T-helper 1 cell treated with Interleukin-12 subunit alpha and Interleukin-12 subunit beta and Interleukin-4 antibody, amounts not matched to agents 30 μg/mL and 1 μg/mL, for 36 hours (primary cell): ENCODE measurements around the gene GNG2.
A peak's percentile ranks its signal among the peaks of the same experiment; 100 is the strongest.

Source experiments
- H3K27ac Mint-ChIP-seq: one replicate; pipeline ENCODE4 v1.8.0; 2021; ENCODE audit warnings: mild to moderate bottlenecking, mixed read lengths
- H3K27me3 Mint-ChIP-seq: one replicate; pipeline ENCODE4 v1.8.0; 2021; ENCODE audit warnings: low read depth, mixed read lengths
- H3K36me3 Mint-ChIP-seq: one replicate; pipeline ENCODE4 v1.8.0; 2021; ENCODE audit warnings: low read depth, mixed read lengths
- H3K4me1 Mint-ChIP-seq: one replicate; pipeline ENCODE4 v1.8.0; 2021; ENCODE audit warnings: low read depth, mixed read lengths
- H3K4me3 Mint-ChIP-seq: one replicate; pipeline ENCODE4 v1.8.0; 2021; ENCODE audit warnings: mild to moderate bottlenecking, moderate library complexity, mixed read lengths
- H3K9me3 Mint-ChIP-seq: one replicate; pipeline ENCODE4 v1.8.0; 2021; ENCODE audit warnings: mixed read lengths

GNG2 gene

GRCh38 chr14:51845811-51846210 is 14.6 kb upstream of the GNG2 start:
- Mint-ChIP-seq H3K4me3 (no peak overlapping the region), H3K36me3 (peaks cover 20% of the 10 kb centered on the region), H3K9me3 (peaks cover 19% of the 10 kb centered on the region), H3K4me1 (peaks cover 46% of the 10 kb centered on the region), H3K27ac (peak overlapping the region; percentile 98), H3K27me3 (peaks cover under 1% of the 10 kb centered on the region)

DNA sequence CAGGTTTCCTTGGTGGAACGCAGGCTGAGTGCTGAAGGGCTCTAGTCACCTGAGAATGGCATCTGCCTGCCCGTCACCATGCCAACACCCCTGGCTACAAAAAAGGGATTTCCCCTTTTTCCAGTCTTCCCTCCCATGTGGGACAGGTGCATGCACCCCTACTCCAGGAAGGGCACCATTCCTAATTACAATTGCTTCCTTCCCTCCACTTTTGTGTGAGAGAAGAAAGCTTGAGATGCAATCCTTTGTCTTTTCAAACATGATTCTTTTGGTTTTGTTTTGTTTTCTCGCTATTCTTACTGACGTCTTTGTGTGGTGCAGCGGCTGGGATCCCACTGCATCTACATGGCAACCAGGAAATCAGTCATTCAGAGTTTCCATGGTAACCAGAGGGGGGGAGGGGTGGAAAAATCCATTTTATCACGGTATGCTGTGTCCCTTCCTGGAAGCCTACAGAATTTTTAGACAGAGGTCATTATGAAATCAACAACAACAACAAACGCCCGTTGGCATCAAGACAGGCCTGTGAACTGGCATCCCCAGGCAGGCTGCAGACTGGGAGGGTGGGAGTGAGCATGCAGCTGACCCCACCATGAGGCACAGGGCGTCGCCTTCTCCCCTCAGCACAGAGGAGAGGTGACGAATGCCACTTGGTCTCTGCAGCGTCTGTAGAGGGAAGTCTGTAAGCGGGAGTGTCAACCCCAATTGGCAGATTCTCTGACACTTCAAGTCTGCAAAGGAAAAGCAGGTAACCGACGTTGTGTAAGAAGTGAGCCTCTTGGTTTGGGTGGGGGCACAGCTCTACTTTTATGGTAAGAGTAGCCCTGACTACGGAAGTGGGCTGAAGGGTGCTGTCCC is 13.6 kb upstream of the GNG2 start:
- H3K27me3 Mint-ChIP-seq = no peaks in the 10 kb centered on the region
- H3K9me3 Mint-ChIP-seq = peaks cover 19% of the 10 kb centered on the region
- peaks cover 49% of the 10 kb centered on the region for H3K4me1 Mint-ChIP-seq
- peak overlapping the region; percentile 98 for H3K27ac Mint-ChIP-seq
- H3K36me3 Mint-ChIP-seq = peaks cover 20% of the 10 kb centered on the region
- H3K4me3 Mint-ChIP-seq = peak overlapping the region; percentile 82

DNA sequence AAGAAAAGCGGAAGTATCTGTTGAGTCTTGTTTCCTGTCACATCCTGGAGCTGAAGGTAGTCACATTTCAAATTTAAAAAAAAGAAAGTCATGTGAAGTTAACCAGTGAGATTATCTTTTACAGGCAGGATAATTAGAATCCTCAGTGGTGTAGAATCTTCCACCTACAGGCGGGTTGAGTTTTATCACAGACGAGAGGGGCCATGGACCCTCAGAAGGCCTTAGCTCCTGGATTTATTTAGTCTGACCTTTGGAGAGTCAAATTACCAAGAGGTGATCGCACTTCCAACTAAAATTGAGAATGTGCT is 13.0 kb upstream of the GNG2 start:
- Mint-ChIP-seq H3K27me3 (no peaks in the 10 kb centered on the region), H3K9me3 (peaks cover 19% of the 10 kb centered on the region), H3K36me3 (peaks cover 22% of the 10 kb centered on the region), H3K4me3 (peak overlapping the region; percentile 82), H3K4me1 (peaks cover 53% of the 10 kb centered on the region), H3K27ac (peak overlapping the region; percentile 98)

DNA sequence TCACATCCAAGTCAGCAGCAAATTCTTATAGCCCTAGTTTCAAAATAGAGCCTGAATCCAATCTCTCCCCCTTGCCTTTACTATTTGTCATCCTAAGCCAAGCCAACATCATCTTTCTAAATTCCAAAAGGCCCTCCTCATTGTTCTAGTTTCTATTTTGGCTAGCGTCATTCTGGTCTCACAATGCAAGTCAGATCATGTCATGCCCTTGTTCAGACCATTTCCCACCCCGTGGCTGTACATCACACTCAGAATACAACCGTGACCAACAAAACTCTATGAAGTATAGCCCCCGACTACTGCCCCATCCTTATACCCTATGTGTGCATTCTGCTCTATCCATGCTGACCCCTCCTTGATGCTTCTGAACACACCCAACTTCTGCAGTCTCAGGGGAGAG is 12.3 kb upstream of the GNG2 start:
- peak overlapping the region; percentile 53 for H3K4me3 Mint-ChIP-seq
- H3K4me1 Mint-ChIP-seq = peaks cover 56% of the 10 kb centered on the region
- no peaks in the 10 kb centered on the region for H3K27me3 Mint-ChIP-seq
- H3K9me3 Mint-ChIP-seq = peaks cover 19% of the 10 kb centered on the region
- peaks cover 22% of the 10 kb centered on the region for H3K36me3 Mint-ChIP-seq
- H3K27ac Mint-ChIP-seq = peak overlapping the region; percentile 88

DNA sequence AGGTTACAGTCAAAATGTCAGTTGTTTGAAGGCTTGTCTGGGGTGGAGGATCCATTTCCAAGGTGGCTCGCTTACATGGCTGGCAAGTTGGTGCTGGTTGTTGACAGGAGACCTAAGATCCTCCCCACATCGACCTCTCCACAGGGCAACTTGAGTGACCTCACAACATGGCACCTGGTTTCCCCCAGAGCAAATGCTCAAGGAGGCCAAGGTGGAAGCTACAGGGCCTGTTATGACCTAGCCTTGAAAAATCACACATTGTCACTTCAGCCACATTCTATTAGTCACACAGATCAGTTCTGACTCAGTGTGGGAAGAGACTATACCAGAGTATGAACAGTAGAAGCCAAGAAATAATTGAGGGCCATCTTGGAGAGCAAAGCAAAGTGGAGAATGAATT is 11.3 kb upstream of the GNG2 start:
- Mint-ChIP-seq H3K9me3 (peaks cover 19% of the 10 kb centered on the region), H3K4me1 (peaks cover 54% of the 10 kb centered on the region), H3K27me3 (no peaks in the 10 kb centered on the region), H3K36me3 (peaks cover 20% of the 10 kb centered on the region), H3K27ac (peak overlapping the region; percentile 88), H3K4me3 (peak overlapping the region; percentile 9)

DNA sequence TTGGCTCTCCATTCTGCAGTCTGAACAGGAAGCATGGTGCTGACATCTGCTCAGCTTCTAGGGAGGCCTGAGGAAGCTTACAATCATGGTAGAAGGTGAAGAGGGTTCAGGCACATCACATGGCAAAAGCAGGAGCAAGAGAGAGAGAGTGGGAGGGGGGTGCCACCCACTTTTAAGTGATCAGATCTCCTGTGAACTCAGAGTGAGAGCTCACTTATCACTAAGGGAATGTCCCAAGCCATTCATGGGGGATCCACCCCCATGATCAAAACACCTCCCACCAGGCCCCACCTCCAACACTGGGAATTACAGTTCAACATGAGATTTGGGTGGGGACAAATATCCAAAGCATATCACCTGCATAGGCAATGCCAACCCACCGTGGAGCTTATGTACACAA is 9.8 kb upstream of the GNG2 start:
- no peak overlapping the region for H3K4me3 Mint-ChIP-seq
- H3K27ac Mint-ChIP-seq = peak overlapping the region; percentile 72
- no peaks in the 10 kb centered on the region for H3K27me3 Mint-ChIP-seq
- peaks cover 21% of the 10 kb centered on the region for H3K36me3 Mint-ChIP-seq
- peaks cover 19% of the 10 kb centered on the region for H3K9me3 Mint-ChIP-seq
- peaks cover 53% of the 10 kb centered on the region for H3K4me1 Mint-ChIP-seq

DNA sequence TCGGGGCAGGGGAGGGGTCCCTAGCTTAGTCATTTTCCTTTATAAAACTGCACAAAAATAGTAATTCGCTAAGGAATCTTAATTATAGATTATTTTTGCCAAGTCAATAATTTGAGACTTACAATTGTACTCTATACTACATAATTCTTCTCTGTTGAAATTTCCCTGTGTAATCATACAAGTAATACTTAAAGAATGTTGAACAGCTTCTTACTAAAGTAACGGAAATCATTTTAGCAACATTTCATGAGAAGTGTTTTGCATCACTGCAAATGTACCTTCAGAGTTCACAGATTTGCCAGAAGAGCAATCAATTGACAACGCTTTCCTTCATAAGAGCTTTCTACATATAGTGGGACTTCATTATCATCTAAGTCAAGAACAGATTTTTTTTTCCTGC is 7.9 kb upstream of the GNG2 start:
- peaks cover 45% of the 10 kb centered on the region for H3K4me1 Mint-ChIP-seq

DNA sequence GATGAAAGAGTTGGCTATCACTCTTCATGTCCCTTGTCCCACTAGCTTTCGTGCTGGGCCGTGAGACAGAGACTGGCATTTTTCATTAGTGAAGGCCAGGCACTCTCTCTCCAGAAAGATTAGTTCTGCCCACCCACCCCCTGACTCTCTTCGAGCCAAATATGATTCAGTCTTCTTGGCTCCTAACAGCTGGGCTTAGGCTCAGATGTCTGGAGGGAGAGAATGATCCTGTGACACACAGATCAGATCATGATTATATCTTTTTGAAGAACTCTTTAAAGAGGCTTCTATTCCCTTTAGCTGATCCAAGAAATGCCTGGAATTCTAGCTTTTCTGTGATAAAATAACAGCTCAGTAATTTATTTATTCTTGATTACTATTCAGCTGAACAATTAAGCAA is 5.2 kb upstream of the GNG2 start:
- peaks cover 4% of the 10 kb centered on the region for H3K9me3 Mint-ChIP-seq
- no peak overlapping the region for H3K4me3 Mint-ChIP-seq
- H3K36me3 Mint-ChIP-seq = peaks cover 11% of the 10 kb centered on the region
- H3K27ac Mint-ChIP-seq = no peak overlapping the region
- H3K27me3 Mint-ChIP-seq = no peaks in the 10 kb centered on the region
- peaks cover 43% of the 10 kb centered on the region for H3K4me1 Mint-ChIP-seq

More for the DNA sequence above, 7.9 kb upstream of the GNG2 start:
- H3K27ac Mint-ChIP-seq = no peak overlapping the region
- peaks cover 19% of the 10 kb centered on the region for H3K9me3 Mint-ChIP-seq
- no peak overlapping the region for H3K4me3 Mint-ChIP-seq
- peaks cover 24% of the 10 kb centered on the region for H3K36me3 Mint-ChIP-seq
- H3K27me3 Mint-ChIP-seq = no peaks in the 10 kb centered on the region

GRCh38 chr14:51856792-51857296 is 3.6 kb upstream of the GNG2 start:
- Mint-ChIP-seq H3K27ac (no peak overlapping the region), H3K36me3 (peaks cover 15% of the 10 kb centered on the region), H3K27me3 (no peaks in the 10 kb centered on the region), H3K4me3 (no peak overlapping the region), H3K9me3 (no peaks in the 10 kb centered on the region), H3K4me1 (peaks cover 39% of the 10 kb centered on the region)

DNA sequence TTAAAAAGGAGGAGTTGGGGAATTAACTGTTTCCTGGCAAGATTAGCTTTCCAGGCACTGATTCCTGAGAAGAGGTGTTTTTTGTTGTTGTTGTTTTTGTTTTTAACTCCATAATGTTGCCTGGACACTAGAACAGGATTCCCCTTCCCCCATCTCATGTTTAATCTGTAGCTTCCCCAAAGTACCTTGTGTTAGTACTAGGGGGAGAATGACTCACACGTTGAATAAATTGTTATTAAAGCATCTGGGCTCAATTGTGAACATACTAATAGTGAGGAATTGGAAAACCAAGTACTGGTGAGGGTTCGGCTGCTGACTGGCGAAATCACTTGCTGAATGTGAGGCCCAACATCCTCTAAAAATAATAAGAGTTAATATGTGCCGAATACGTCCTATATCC is 1.3 kb upstream of the GNG2 start:
- H3K9me3 Mint-ChIP-seq = no peaks in the 10 kb centered on the region
- no peak overlapping the region for H3K4me3 Mint-ChIP-seq
- no peak overlapping the region for H3K27ac Mint-ChIP-seq
- peaks cover 36% of the 10 kb centered on the region for H3K4me1 Mint-ChIP-seq
- peaks cover 18% of the 10 kb centered on the region for H3K36me3 Mint-ChIP-seq
- H3K27me3 Mint-ChIP-seq = no peaks in the 10 kb centered on the region

- Mint-ChIP-seq H3K27me3 (no peaks in the 10 kb centered on the region), H3K36me3 (peaks cover 15% of the 10 kb centered on the region), H3K4me1 (peaks cover 42% of the 10 kb centered on the region), H3K27ac (peak overlapping the region; percentile 94), H3K9me3 (no peaks in the 10 kb centered on the region), H3K4me3 (peak overlapping the region; percentile 95)
Measured at GRCh38 chr14:51860825-51861499, 550 bp downstream of the GNG2 start.

GRCh38 chr14:51862176-51862796 is 1.9 kb downstream of the GNG2 start:
- H3K4me1 Mint-ChIP-seq = peaks cover 38% of the 10 kb centered on the region
- no peaks in the 10 kb centered on the region for H3K9me3 Mint-ChIP-seq
- H3K27ac Mint-ChIP-seq = peak overlapping the region; percentile 94
- H3K36me3 Mint-ChIP-seq = peaks cover 15% of the 10 kb centered on the region
- H3K27me3 Mint-ChIP-seq = no peaks in the 10 kb centered on the region
- peak overlapping the region; percentile 95 for H3K4me3 Mint-ChIP-seq

GRCh38 chr14:51862860-51863259 is 2.4 kb downstream of the GNG2 start:
- Mint-ChIP-seq H3K4me1 (peaks cover 34% of the 10 kb centered on the region), H3K36me3 (peaks cover 13% of the 10 kb centered on the region), H3K4me3 (peak overlapping the region; percentile 95), H3K27me3 (no peaks in the 10 kb centered on the region), H3K9me3 (no peaks in the 10 kb centered on the region), H3K27ac (peak overlapping the region; percentile 94)

GRCh38 chr14:51865953-51866747 is 5.7 kb downstream of the GNG2 start:
- Mint-ChIP-seq H3K4me1 (peaks cover 34% of the 10 kb centered on the region), H3K36me3 (peaks cover 14% of the 10 kb centered on the region), H3K27me3 (no peaks in the 10 kb centered on the region), H3K27ac (no peak overlapping the region), H3K9me3 (no peaks in the 10 kb centered on the region), H3K4me3 (no peak overlapping the region)
